Upper lobe of left lung (tissue), 6 donors: Measurements from ENCODE around the gene GSTM2. TPM values are rescaled to one million over a fixed set of nuclear protein-coding genes. Genes with fewer than 3 reads are reported as not detected.
A peak's percentile ranks its signal among the peaks of the same experiment; 100 is the strongest.

Experiments used
- ATAC-seq, 2 donors: fragments of 200-7000 bp; cut with Tn5 transposase; one replicate each; pipeline ENCODE4 v1.9.1; 2022; ENCODE audit warnings: mild to moderate bottlenecking in 2 of 2, moderate library complexity in 2 of 2; ENCODE audit not compliant: low FRiP score in 2 of 2
- DNase-seq, 2 donors: peaks; one replicate each; pipeline ENCODE4 v3.0.0-alpha.2; 2019 to 2020
- H3K27ac ChIP-seq, 4 donors: fragments of 200-600 bp; sonication (generic); one replicate each; pipeline ENCODE4 v1.5.1; 2016 to 2019
- H3K27me3 ChIP-seq, 4 donors: fragments of 200-600 bp; sonication (generic); one replicate each; pipeline ENCODE4 v1.5.1; 2017 to 2019
- H3K36me3 ChIP-seq, 4 donors: fragments of 200-600 bp; sonication (generic); one replicate each; pipeline ENCODE4 v1.5.1; 2016 to 2019
- H3K4me1 ChIP-seq, 4 donors: fragments of 200-600 bp; sonication (generic); one replicate each; pipeline ENCODE4 v1.5.1; 2018 to 2019
- H3K4me3 ChIP-seq, 4 donors: fragments of 200-600 bp; sonication (generic); one replicate each; pipeline ENCODE4 v1.5.1; 2017 to 2019; ENCODE audit warnings: mild to moderate bottlenecking in 2 of 4, moderate library complexity in 1 of 4
- H3K9me3 ChIP-seq, 4 donors: fragments of 200-600 bp; sonication (generic); one replicate each; pipeline ENCODE4 v1.5.1; 2018 to 2019
- CTCF ChIP-seq, 6 experiments: fragments of 450-650 bp in 4 of 6; fragments of 200-600 bp in 2 of 6; sonication (generic) in 2 of 6; IDR thresholded peaks; one replicate each; pipeline ENCODE4 v1.5.1; 2016 to 2019; ENCODE audit warnings: antibody characterized with exemption in 6 of 6
- EP300 ChIP-seq, 4 donors: sonication (generic); formaldehyde crosslinking; IDR thresholded peaks; one replicate each; pipeline ENCODE4 v1.5.1; 2017; ENCODE audit warnings: antibody characterized with exemption in 4 of 4, control low read depth in 2 of 4
- POLR2A ChIP-seq, 4 donors: fragments of 450-650 bp; IDR thresholded peaks; one replicate each; pipeline ENCODE4 v1.5.1; 2016 to 2017; ENCODE audit warnings: antibody characterized with exemption in 4 of 4, mild to moderate bottlenecking in 2 of 4
- POLR2AphosphoS5 ChIP-seq, 2 donors: sonication (generic); formaldehyde crosslinking; IDR thresholded peaks; one replicate each; pipeline ENCODE4 v1.5.1; 2017; ENCODE audit warnings: antibody characterized with exemption in 2 of 2
- whole genome bisulfite sequencing, 2 donors: methylation state at CpG; one replicate each; pipeline ENCODE4 v1.1.5; 2017 to 2018; 5-methylcytosine and 5-hydroxymethylcytosine counted together
- total RNA-seq, 6 donors: library from RNA; depleted of rRNA in 4 of 6; stranded (reverse); fragments of >200 nt in 4 of 6; gene quantifications; one replicate each; pipeline versions ENCODE4 v1.1.0 to v1.2.1, GENCODE V29; 2016 to 2021
- donor health status: DM: no; HTN: no; CAD: no; lungs with moderate emphysema.
- donor health status: DM: no; HTN: yes; CAD: no; lungs with severe emphysema.

The GSTM2 gene
- total RNA-seq, 6 donors from 2014 or later, result 19.0 to 263 (median 31.6) TPM

DNA sequence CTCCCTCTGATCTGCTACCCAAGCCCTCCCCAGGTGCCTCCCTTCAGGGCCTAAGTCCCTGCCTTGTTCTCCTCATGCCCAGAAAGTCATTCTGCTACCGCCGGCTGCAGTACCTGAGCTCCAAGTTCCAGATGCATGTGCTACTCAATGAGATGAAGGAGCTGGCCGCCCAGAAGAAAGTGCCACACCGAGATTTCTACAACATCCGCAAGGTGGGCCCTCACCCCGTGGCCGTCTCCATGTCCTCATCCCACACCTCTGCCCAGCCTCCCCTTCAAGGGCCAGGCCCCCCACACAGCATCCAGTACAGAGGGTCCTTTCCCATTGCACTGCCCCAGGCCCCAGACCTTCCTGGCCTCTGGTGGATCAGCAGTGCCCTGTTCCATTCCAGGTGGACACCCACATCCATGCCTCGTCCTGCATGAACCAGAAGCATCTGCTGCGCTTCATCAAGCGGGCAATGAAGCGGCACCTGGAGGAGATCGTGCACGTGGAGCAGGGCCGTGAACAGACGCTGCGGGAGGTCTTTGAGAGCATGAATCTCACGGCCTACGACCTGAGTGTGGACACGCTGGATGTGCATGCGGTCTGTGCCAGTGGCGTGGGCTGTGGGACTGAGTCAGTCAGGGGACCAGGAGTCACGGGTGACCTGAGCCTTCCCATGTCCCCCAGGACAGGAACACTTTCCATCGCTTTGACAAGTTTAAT is 40.0 kb upstream of the GSTM2 start:
- TF ChIP-seq POLR2A (IDR thresholded peaks at IDR 0.05), result no peak
- TF ChIP-seq EP300 (IDR thresholded peaks at IDR 0.05), result no peak

DNA sequence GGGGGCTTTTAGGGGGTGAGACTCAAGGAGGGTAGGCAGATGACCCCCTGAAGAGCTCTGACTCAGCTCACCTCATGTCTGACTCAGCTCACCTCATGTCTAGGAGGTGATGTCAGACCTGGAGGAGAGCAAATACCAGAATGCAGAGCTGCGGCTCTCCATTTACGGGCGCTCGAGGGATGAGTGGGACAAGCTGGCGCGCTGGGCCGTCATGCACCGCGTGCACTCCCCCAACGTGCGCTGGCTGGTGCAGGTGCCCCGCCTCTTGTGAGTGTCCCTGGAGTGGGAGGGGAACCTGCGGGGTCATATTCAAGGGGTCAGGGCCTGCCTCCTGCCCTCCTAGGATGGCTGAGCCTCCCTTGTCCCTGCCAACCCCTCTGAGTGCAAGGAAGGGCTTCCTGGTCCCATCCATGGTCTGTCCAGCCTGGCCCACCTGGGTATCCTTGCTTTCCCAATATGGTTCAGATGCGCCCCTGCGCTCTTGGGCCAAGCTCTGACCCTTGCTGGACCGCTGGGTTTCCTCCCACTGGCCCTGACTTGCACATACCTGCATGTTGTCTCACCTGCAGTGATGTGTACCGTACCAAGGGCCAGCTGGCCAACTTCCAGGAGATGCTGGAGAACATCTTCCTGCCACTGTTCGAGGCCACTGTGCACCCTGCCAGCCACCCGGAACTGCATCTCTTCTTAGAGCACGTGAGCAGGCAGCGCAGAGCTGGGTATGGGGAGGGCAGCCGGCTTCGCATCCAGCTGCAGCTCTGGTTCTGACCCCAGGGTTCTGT is 39.1 kb upstream of the GSTM2 start:
- DNase-seq (peak in 1 of 2 donors; percentile 68), ATAC-seq (no peak)
- H3K36me3 ChIP-seq, result peaks cover 14 to 58% (median 54%) of the 10 kb centered on the region in 4 donors
- H3K9me3 ChIP-seq, result no peaks in the 10 kb centered on the region
- WGBS, 2 donors, result 88 to 89% methylated on average over 14 to 23 of the region's 23 CpGs
- TF ChIP-seq CTCF (IDR thresholded peaks at IDR 0.05) (no peak), POLR2AphosphoS5 (IDR thresholded peaks at IDR 0.05) (no peak), POLR2A (IDR thresholded peaks at IDR 0.05) (no peak), EP300 (IDR thresholded peaks at IDR 0.05) (no peak)
- no peak overlapping the region for H3K4me3 ChIP-seq
- peaks cover 8 to 10% (median 9%) of the 10 kb centered on the region in 4 donors for H3K4me1 ChIP-seq
- no peak overlapping the region for H3K27ac ChIP-seq
- H3K27me3 ChIP-seq, result no peaks in the 10 kb centered on the region

More for the DNA sequence above, 40.0 kb upstream of the GSTM2 start:
- no peak overlapping the region for H3K27ac ChIP-seq
- no peaks in the 10 kb centered on the region for H3K27me3 ChIP-seq
- DNase-seq (peak in 1 of 2 donors; percentile 49), ATAC-seq (no peak)
- H3K4me3 ChIP-seq, result no peak overlapping the region
- 86 to 94% methylated on average over 17 to 19 of the region's 23 CpGs for WGBS, 2 donors
- H3K9me3 ChIP-seq, result no peaks in the 10 kb centered on the region
- H3K4me1 ChIP-seq, result peaks cover 12 to 19% (median 15%) of the 10 kb centered on the region in 4 donors
- peaks cover 14 to 58% (median 54%) of the 10 kb centered on the region in 4 donors for H3K36me3 ChIP-seq

GRCh38 chr1:109629372-109630030 is 38.4 kb upstream of the GSTM2 start:
- no peak for DNase-seq
- Histone ChIP-seq H3K9me3 (no peaks in the 10 kb centered on the region), H3K4me3 (no peak overlapping the region), H3K4me1 (peaks cover 1 to 4% (median 2%) of the 10 kb centered on the region in 4 donors), H3K27me3 (no peaks in the 10 kb centered on the region), H3K27ac (no peak overlapping the region), H3K36me3 (peaks cover 14 to 58% (median 54%) of the 10 kb centered on the region in 4 donors)
- no peak for ATAC-seq
- WGBS, 2 donors, result 89 to 91% methylated on average over 7 to 10 of the region's 10 CpGs
- TF ChIP-seq CTCF (IDR thresholded peaks at IDR 0.05), result no peak
- no peak for TF ChIP-seq EP300 (IDR thresholded peaks at IDR 0.05)
- no peak for TF ChIP-seq POLR2AphosphoS5 (IDR thresholded peaks at IDR 0.05)
- no peak for TF ChIP-seq POLR2A (IDR thresholded peaks at IDR 0.05)

DNA sequence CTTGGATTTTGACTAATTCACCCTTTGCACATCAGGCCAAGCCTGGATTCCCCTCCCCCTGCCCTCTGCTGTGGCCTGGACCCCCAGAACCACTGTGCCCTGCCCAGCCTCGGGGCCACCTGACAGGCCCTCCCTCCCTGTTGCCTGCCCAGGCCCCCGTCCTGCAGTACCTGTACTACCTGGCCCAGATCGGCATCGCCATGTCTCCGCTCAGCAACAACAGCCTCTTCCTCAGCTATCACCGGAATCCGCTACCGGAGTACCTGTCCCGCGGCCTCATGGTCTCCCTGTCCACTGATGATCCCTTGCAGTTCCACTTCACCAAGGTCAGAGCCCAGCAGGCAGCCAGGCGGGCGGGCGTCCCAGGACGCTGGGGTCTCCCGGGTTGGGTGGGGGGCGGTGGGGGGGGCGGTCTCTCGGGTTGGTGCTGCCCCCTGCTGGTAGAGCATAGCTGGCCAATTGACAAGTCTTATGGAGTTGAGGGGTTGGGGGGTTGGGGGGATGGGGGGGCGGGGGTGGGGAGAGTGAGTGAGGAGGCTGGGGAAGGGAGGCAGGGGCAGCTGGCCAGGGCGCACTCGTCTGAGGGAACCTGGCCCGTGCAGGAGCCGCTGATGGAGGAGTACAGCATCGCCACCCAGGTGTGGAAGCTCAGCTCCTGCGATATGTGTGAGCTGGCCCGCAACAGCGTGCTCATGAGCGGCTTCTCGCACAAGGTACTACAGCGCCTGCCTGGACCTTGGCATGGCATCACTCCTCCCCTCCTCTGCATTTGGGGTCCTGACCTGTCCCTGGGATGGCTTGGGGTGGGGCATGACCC is 37.6 kb upstream of the GSTM2 start:
- Histone ChIP-seq H3K27me3 (no peaks in the 10 kb centered on the region), H3K36me3 (peaks cover 14 to 58% (median 54%) of the 10 kb centered on the region in 4 donors), H3K9me3 (no peaks in the 10 kb centered on the region), H3K4me1 (no peaks in the 10 kb centered on the region), H3K27ac (no peak overlapping the region), H3K4me3 (no peak overlapping the region)
- WGBS, 2 donors, result 80 to 94% methylated on average over 13 to 21 of the region's 30 CpGs
- no peak for TF ChIP-seq POLR2A (IDR thresholded peaks at IDR 0.05)
- peak in 3 of 6 experiments; percentile 21 to 58 (median 32) for TF ChIP-seq CTCF (IDR thresholded peaks at IDR 0.05)
- ATAC-seq (no peak), DNase-seq (peak in 1 of 2 donors; percentile 72)
